ENCODE results near the gene SRC. TPM values are rescaled to one million over a fixed set of nuclear protein-coding genes. Genes with fewer than 3 reads are reported as not detected.

SRC gene
- total RNA-seq, 1 experiment from 2014 or later, result 197 TPM

- intact Hi-C loops (cut with micrococcal nuclease; ENCODE audit: unreplicated experiment), result no loop called here
- peaks cover 6% of the 10 kb centered on the region for H3K4me1 ChIP-seq
- H3K27me3 ChIP-seq (replicated peaks; ENCODE audit: control insufficient read depth, insufficient read depth, low read length), result no peaks in the 10 kb centered on the region
- no peak overlapping the region for H3K4me3 ChIP-seq (ENCODE audit: low read depth, low read length)
- POLR2A ChIA-PET, result interaction anchor here (0.6 kb wide), 1 partner anchor 234 kb away, joined by 4 read pairs; no protein-coding TSS in a partner anchor
- no peak for TF ChIP-seq CTCF (IDR thresholded peaks at IDR 0.05; ENCODE audit: insufficient read depth in 1 of 2, low read depth in 1 of 2, low read length in 1 of 2, severe bottlenecking in 1 of 2, unreplicated experiment in 1 of 2)
- Mint-ChIP-seq H3K4me1 (ENCODE audit: low read depth, unreplicated experiment) (peaks cover 19% of the 10 kb centered on the region), H3K36me3 (ENCODE audit: insufficient read depth, unreplicated experiment) (peaks cover 45% of the 10 kb centered on the region), H3K9me3 (ENCODE audit: unreplicated experiment) (peaks cover 5% of the 10 kb centered on the region), H3K4me3 (ENCODE audit: unreplicated experiment) (no peak overlapping the region), H3K27ac (ENCODE audit: unreplicated experiment) (no peak overlapping the region), H3K27me3 (ENCODE audit: insufficient read depth, unreplicated experiment) (no peaks in the 10 kb centered on the region)
- no TSS peak for BruUV-seq (replicated peaks)
- CTCF ChIA-PET, result no interaction called here
- peaks cover 7% of the 10 kb centered on the region for H3K36me3 ChIP-seq (ENCODE audit: control insufficient read depth, insufficient read depth, low read length)
- DNase-seq, result peak in 1 of 2 experiments; percentile 31
- H3K9me3 ChIP-seq, result no peaks in the 10 kb centered on the region
Measured at GRCh38 chr20:37298190-37298939, 47.6 kb upstream of the SRC start.

- Histone ChIP-seq H3K27me3 (replicated peaks; ENCODE audit: control insufficient read depth, insufficient read depth, low read length) (no peaks in the 10 kb centered on the region), H3K9me3 (no peaks in the 10 kb centered on the region), H3K4me1 (peaks cover 13% of the 10 kb centered on the region), H3K4me3 (ENCODE audit: low read depth, low read length) (no peak overlapping the region), H3K36me3 (ENCODE audit: control insufficient read depth, insufficient read depth, low read length) (peaks cover 8% of the 10 kb centered on the region)
- peak in 1 of 2 experiments; percentile 35 for DNase-seq
- Mint-ChIP-seq H3K27ac (ENCODE audit: unreplicated experiment) (no peak overlapping the region), H3K9me3 (ENCODE audit: unreplicated experiment) (no peaks in the 10 kb centered on the region), H3K4me3 (ENCODE audit: unreplicated experiment) (no peak overlapping the region), H3K27me3 (ENCODE audit: insufficient read depth, unreplicated experiment) (no peaks in the 10 kb centered on the region), H3K4me1 (ENCODE audit: low read depth, unreplicated experiment) (peaks cover 12% of the 10 kb centered on the region), H3K36me3 (ENCODE audit: insufficient read depth, unreplicated experiment) (peaks cover 38% of the 10 kb centered on the region)
- POLR2A ChIA-PET, result no interaction called here
- CTCF ChIA-PET, result no interaction called here
- TF ChIP-seq CTCF (IDR thresholded peaks at IDR 0.05; ENCODE audit: insufficient read depth in 1 of 2, low read depth in 1 of 2, low read length in 1 of 2, severe bottlenecking in 1 of 2, unreplicated experiment in 1 of 2), result no peak
- intact Hi-C loops (cut with micrococcal nuclease; ENCODE audit: unreplicated experiment), result no loop called here
- no TSS peak for BruUV-seq (replicated peaks)
Measured at GRCh38 chr20:37299718-37300528, 46.0 kb upstream of the SRC start.

GRCh38 chr20:37301120-37301519 is 44.8 kb upstream of the SRC start:
- ChIA-PET POLR2A (no interaction called here), CTCF (interaction anchor here (1.1 kb wide), 1 partner anchor 382 kb away, joined by 3 read pairs; no protein-coding TSS in a partner anchor)
- Mint-ChIP-seq H3K36me3 (ENCODE audit: insufficient read depth, unreplicated experiment) (peaks cover 38% of the 10 kb centered on the region), H3K27me3 (ENCODE audit: insufficient read depth, unreplicated experiment) (no peaks in the 10 kb centered on the region), H3K4me3 (ENCODE audit: unreplicated experiment) (no peak overlapping the region), H3K4me1 (ENCODE audit: low read depth, unreplicated experiment) (peaks cover 7% of the 10 kb centered on the region), H3K9me3 (ENCODE audit: unreplicated experiment) (no peaks in the 10 kb centered on the region), H3K27ac (ENCODE audit: unreplicated experiment) (no peak overlapping the region)
- H3K9me3 ChIP-seq, result no peaks in the 10 kb centered on the region
- DNase-seq, result peak in 1 of 2 experiments; percentile 32
- intact Hi-C loops (cut with micrococcal nuclease; ENCODE audit: unreplicated experiment), result no loop called here
- BruUV-seq (replicated peaks), result no TSS peak
- no peak overlapping the region for H3K4me3 ChIP-seq (ENCODE audit: low read depth, low read length)
- H3K27me3 ChIP-seq (replicated peaks; ENCODE audit: control insufficient read depth, insufficient read depth, low read length), result no peaks in the 10 kb centered on the region
- H3K4me1 ChIP-seq, result peaks cover 13% of the 10 kb centered on the region
- no peak for TF ChIP-seq CTCF (IDR thresholded peaks at IDR 0.05; ENCODE audit: insufficient read depth in 1 of 2, low read depth in 1 of 2, low read length in 1 of 2, severe bottlenecking in 1 of 2, unreplicated experiment in 1 of 2)
- peaks cover 8% of the 10 kb centered on the region for H3K36me3 ChIP-seq (ENCODE audit: control insufficient read depth, insufficient read depth, low read length)

All from Caco-2 (cell line).